B cell (primary cell): ENCODE results near the gene TRIO. TPM values are rescaled to one million over a fixed set of nuclear protein-coding genes. Genes with fewer than 3 reads are reported as not detected.
A peak's percentile ranks its signal among the peaks of the same experiment; 100 is the strongest.

Experiments used
- ATAC-seq: fragments of 200-7000 bp; cut with Tn5 transposase; one replicate; pipeline ENCODE4 v1.10.0; 2021; ENCODE audit warnings: low read depth, mild to moderate bottlenecking, moderate number of reproducible peaks, moderate library complexity
- CTCF ChIA-PET: fragments of 350-600 bp; sonication (Branson Sonifier 250); formaldehyde crosslinking; loops from one replicate; lab custom pipeline; 2021; ENCODE audit warnings: antibody characterized with exemption, inconsistent platforms; lab: Charles Lee
- POLR2A ChIA-PET: fragments of 350-600 bp; sonication (Branson Sonifier 250); formaldehyde crosslinking; loops from one replicate; lab custom pipeline; 2021; ENCODE audit warnings: antibody characterized with exemption; lab: Charles Lee
- DNase-seq: peaks from one replicate; pipeline ENCODE4 v3.0.0; 2013
- H2AFZ ChIP-seq: 2 replicates; pipeline ENCODE4 v1.6.1; 2012; ENCODE audit warnings: mild to moderate bottlenecking, low read depth, low read length; ENCODE audit not compliant: insufficient read depth, poor library complexity, severe bottlenecking
- H3K27ac ChIP-seq, 2 donors: 1 replicate in 1 of 2; 2 replicates in 1 of 2; pipeline ENCODE4 v1.5.1; 2012 to 2013; ENCODE audit warnings: low read length in 2 of 2, mild to moderate bottlenecking in 2 of 2, moderate library complexity in 1 of 2
- H3K27me3 ChIP-seq, 4 experiments: fragments of 200-600 bp in 1 of 4; sonication (generic) in 1 of 4; replicated peaks in 1 of 4; 1 replicate in 2 of 4; 2 replicates in 2 of 4; pipeline versions ENCODE4 v1.6.1 to v1.7.0; 2013 to 2016; ENCODE audit warnings: low read length in 3 of 4, mild to moderate bottlenecking in 2 of 4, mixed read lengths in 1 of 4, moderate library complexity in 1 of 4; ENCODE audit not compliant: insufficient read depth in 4 of 4, control insufficient read depth in 3 of 4; ENCODE audit errors: control extremely low read depth in 1 of 4
- H3K36me3 ChIP-seq, 2 experiments: replicated peaks in 1 of 2; 1 replicate in 1 of 2; 2 replicates in 1 of 2; pipeline versions ENCODE4 v1.6.1 to v1.7.1; 2013; ENCODE audit warnings: low read length in 1 of 2; ENCODE audit not compliant: insufficient read depth in 2 of 2, control insufficient read depth in 1 of 2; ENCODE audit errors: control extremely low read depth in 1 of 2, extremely low read depth in 1 of 2
- H3K4me1 ChIP-seq, 2 donors: fragments of 200-600 bp in 1 of 2; sonication (generic) in 1 of 2; 1 replicate in 1 of 2; 2 replicates in 1 of 2; pipeline versions ENCODE4 v1.5.1 to v1.6.1; 2013 to 2017; ENCODE audit warnings: low read length in 2 of 2; ENCODE audit not compliant: control insufficient read depth in 2 of 2, insufficient read depth in 2 of 2
- H3K4me2 ChIP-seq: replicated peaks from 2 replicates; pipeline ENCODE3; 2012; ENCODE audit warnings: mild to moderate bottlenecking, low read depth, low read length; ENCODE audit not compliant: poor library complexity, severe bottlenecking
- H3K4me3 ChIP-seq, 5 experiments: fragments of 200-600 bp in 1 of 5; sonication (generic) in 1 of 5; 1 replicate in 3 of 5; 2 replicates in 2 of 5; pipeline versions ENCODE4 v1.5.1 to v1.7.0; 2011 to 2016; ENCODE audit warnings: low read length in 4 of 5, mild to moderate bottlenecking in 4 of 5, low read depth in 2 of 5, control low read depth in 1 of 5, moderate library complexity in 1 of 5; ENCODE audit not compliant: insufficient read depth in 1 of 5; ENCODE audit errors: control extremely low read depth in 1 of 5, extremely low read depth in 1 of 5
- H3K79me2 ChIP-seq: fragments of 200-600 bp; sonication (generic); one replicate; pipeline ENCODE4 v1.6.0; 2016; ENCODE audit warnings: low read length; ENCODE audit not compliant: control insufficient read depth, insufficient read depth
- H3K9ac ChIP-seq: fragments of 200-600 bp; sonication (generic); 2 replicates; pipeline ENCODE4 v1.6.1; 2017; ENCODE audit warnings: mild to moderate bottlenecking, low read length, moderate library complexity
- H3K9me3 ChIP-seq, 3 donors: one replicate each; pipeline versions ENCODE4 v1.6.1 to v1.7.1; 2013; ENCODE audit warnings: low read length in 2 of 3; ENCODE audit not compliant: control insufficient read depth in 2 of 3, insufficient read depth in 1 of 3; ENCODE audit errors: control extremely low read depth in 1 of 3
- H4K20me1 ChIP-seq: 2 replicates; pipeline ENCODE4 v1.6.0; 2012; ENCODE audit warnings: mild to moderate bottlenecking, low read length; ENCODE audit not compliant: insufficient read depth, control insufficient read depth, poor library complexity, severe bottlenecking
- H3K27ac Mint-ChIP-seq: one replicate; pipeline ENCODE4 v1.8.0; 2021; ENCODE audit warnings: mixed read lengths
- H3K27me3 Mint-ChIP-seq: one replicate; pipeline ENCODE4 v1.8.0; 2021; ENCODE audit warnings: mixed read lengths
- H3K4me1 Mint-ChIP-seq: one replicate; pipeline ENCODE4 v1.8.0; 2021; ENCODE audit warnings: mixed read lengths
- H3K4me3 Mint-ChIP-seq: one replicate; pipeline ENCODE4 v1.8.0; 2021; ENCODE audit warnings: mixed read lengths
- H3K9me3 Mint-ChIP-seq: one replicate; pipeline ENCODE4 v1.8.0; 2022; ENCODE audit warnings: mixed read lengths; ENCODE audit not compliant: insufficient read depth
- EZH2 ChIP-seq: IDR thresholded peaks from 2 replicates; pipeline ENCODE4 v1.6.1; 2012; ENCODE audit warnings: borderline replicate concordance, low read depth, mild to moderate bottlenecking, moderate library complexity, low read length; ENCODE audit not compliant: insufficient read depth, poor library complexity, severe bottlenecking
- WGBS: methylation state at CpG from one replicate; pipeline ENCODE4 v1.1.5; 2013; ENCODE audit warnings: missing lambda C conversion rate; ENCODE audit not compliant: insufficient coverage; 5-methylcytosine and 5-hydroxymethylcytosine counted together
- intact Hi-C: fragments of 100-400 bp; cut with micrococcal nuclease; formaldehyde crosslinking; loops from one replicate; pipeline ENCODE4 v1.10.0; 2022
- polyA plus RNA-seq: library from polyadenylated mRNA; depleted of rRNA; stranded (reverse); fragments of >200 nt; gene quantifications from 2 replicates; pipeline ENCODE4 v1.2.3, GENCODE V29; 2012
- total RNA-seq, 2 donors: library from RNA; stranded (reverse); fragments of 120-200 nt in 1 of 2; gene quantifications; 1 replicate in 1 of 2; 2 replicates in 1 of 2; pipeline versions ENCODE4 v1.2.3 to v1.2.4, GENCODE V29; 2013 to 2022
- TF ChIP-seq, protein P1 (sequence below): fragments of 200-600 bp; IDR thresholded peaks from one replicate; pipeline ENCODE4 v1.8.0; 2022; ENCODE audit warnings: antibody characterized with exemption, mild to moderate bottlenecking

Gene TRIO
- total and polyA plus RNA-seq, 2 donors (not counting 1 experiment from before 2014, with no cell fraction given): 90.5 to 479 TPM

DNA sequence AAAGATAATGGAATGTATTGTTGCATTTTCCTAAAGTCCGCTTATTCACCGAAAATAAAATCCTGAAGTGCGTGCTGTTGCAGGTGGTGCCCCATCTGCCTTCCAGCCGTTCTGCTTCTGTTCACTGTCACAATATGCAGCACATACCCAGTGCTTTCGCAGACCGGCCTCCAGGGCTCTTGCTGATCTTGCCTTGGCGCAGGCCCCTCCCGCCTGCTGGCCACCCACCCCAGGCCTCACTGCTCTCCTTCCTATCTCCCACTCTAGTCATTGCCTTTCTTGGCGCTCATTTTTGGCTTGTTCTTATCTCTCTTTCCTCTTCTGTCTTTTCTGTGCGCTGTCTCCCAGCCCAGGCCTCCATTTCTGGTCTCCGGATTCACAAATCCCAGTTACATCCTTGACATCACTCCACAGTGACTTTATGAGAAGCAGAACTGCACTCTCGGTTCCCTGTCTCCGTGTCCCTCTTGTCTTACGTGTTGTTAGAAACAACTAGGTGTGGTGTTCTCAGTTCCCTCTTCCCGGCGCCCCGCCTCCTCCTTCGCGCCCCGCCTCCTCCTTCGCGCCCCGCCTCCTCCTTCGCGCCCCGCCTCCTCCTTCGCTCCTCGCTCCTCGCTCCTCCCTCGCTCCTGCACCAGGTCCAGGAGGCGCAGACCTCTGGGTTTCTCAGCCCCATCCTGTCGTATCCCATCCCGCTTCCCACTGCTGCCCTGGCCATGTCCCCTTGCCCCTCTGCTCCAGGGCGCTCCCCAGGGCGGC lies 236.8 kb downstream of the TRIO start:
- H3K9me3 Mint-ChIP-seq: peaks cover 3% of the 10 kb centered on the region
- peak overlapping the region; percentile 38 for H3K4me3 Mint-ChIP-seq
- no peaks in the 10 kb centered on the region for H3K27me3 Mint-ChIP-seq
- TF ChIP-seq, protein P1, sequence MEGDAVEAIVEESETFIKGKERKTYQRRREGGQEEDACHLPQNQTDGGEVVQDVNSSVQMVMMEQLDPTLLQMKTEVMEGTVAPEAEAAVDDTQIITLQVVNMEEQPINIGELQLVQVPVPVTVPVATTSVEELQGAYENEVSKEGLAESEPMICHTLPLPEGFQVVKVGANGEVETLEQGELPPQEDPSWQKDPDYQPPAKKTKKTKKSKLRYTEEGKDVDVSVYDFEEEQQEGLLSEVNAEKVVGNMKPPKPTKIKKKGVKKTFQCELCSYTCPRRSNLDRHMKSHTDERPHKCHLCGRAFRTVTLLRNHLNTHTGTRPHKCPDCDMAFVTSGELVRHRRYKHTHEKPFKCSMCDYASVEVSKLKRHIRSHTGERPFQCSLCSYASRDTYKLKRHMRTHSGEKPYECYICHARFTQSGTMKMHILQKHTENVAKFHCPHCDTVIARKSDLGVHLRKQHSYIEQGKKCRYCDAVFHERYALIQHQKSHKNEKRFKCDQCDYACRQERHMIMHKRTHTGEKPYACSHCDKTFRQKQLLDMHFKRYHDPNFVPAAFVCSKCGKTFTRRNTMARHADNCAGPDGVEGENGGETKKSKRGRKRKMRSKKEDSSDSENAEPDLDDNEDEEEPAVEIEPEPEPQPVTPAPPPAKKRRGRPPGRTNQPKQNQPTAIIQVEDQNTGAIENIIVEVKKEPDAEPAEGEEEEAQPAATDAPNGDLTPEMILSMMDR: no peak
- TF ChIP-seq EZH2: no peak
- H3K4me2 ChIP-seq: no peak overlapping the region
- no peak overlapping the region for H2AFZ ChIP-seq
- intact Hi-C loops: no loop called here
- H3K4me3 ChIP-seq: no peak overlapping the region
- ATAC-seq (peak; percentile 70), DNase-seq (peak; percentile 27)
- POLR2A ChIA-PET: no interaction called here
- peak overlapping the region in 1 of 2 donors; percentile 44 for H3K27ac ChIP-seq
- no peak overlapping the region for H3K9ac ChIP-seq
- peaks cover 5% of the 10 kb centered on the region for H4K20me1 ChIP-seq
- peaks cover 22% of the 10 kb centered on the region for H3K4me1 Mint-ChIP-seq
- no peaks in the 10 kb centered on the region for H3K27me3 ChIP-seq
- no peaks in the 10 kb centered on the region for H3K9me3 ChIP-seq
- CTCF ChIA-PET: interaction anchor here (1.1 kb wide), 1 partner anchor 20 kb away, joined by 3 read pairs; no protein-coding TSS in a partner anchor
- H3K27ac Mint-ChIP-seq: peak overlapping the region; percentile 89
- H3K4me1 ChIP-seq: peaks cover 0 to 6% of the 10 kb centered on the region in 2 donors
- H3K36me3 ChIP-seq: peaks cover 5 to 83% of the 10 kb centered on the region in 2 experiments
- WGBS: 94% methylated on average over 15 of the region's 35 CpGs
- H3K79me2 ChIP-seq: no peaks in the 10 kb centered on the region

DNA sequence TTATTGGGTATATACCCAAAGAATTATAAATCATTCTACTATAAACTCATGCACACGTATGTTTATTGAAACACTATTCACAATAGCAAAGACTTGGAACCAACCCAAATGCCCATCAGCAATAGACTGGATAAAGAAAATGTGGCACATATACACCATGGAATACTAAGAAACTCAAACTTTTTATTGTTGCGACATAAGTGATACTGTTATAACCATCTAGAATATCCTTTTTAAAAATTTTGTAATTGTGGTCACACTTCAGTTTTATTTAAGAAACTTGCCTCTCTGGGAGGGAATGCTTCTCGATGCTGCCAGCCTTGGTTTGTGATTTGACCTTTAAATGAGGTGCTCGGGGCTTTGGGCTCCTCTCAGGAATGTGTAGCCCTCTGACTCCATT lies 237.6 kb downstream of the TRIO start:
- H3K9me3 Mint-ChIP-seq: peaks cover 3% of the 10 kb centered on the region
- H3K27me3 Mint-ChIP-seq: no peaks in the 10 kb centered on the region
- no peak for DNase-seq
- Histone ChIP-seq H3K9ac (no peak overlapping the region), H2AFZ (no peak overlapping the region), H3K4me1 (peaks cover 0 to 6% of the 10 kb centered on the region in 2 donors), H4K20me1 (peaks cover 5% of the 10 kb centered on the region), H3K9me3 (no peaks in the 10 kb centered on the region), H3K36me3 (peaks cover 5 to 82% of the 10 kb centered on the region in 2 experiments), H3K4me3 (no peak overlapping the region), H3K79me2 (no peaks in the 10 kb centered on the region), H3K4me2 (no peak overlapping the region), H3K27me3 (no peaks in the 10 kb centered on the region), H3K27ac (no peak overlapping the region)
- ATAC-seq: no peak
- ChIA-PET POLR2A (no interaction called here), CTCF (no interaction called here)
- no peak overlapping the region for H3K27ac Mint-ChIP-seq
- intact Hi-C loops: no loop called here
- TF ChIP-seq, protein P1: no peak
- TF ChIP-seq EZH2: no peak
- peaks cover 15% of the 10 kb centered on the region for H3K4me1 Mint-ChIP-seq
- no peak overlapping the region for H3K4me3 Mint-ChIP-seq
- 100% methylated on average over 1 of the region's 4 CpGs for WGBS
